Uterus (tissue), 2 donors: ENCODE results near the gene PPP2R2C.

Experiments
- POLR2A ChIP-seq, 2 donors: fragments of 450-650 bp; IDR thresholded peaks; one replicate each; pipeline ENCODE4 v1.6.1; 2016; ENCODE audit warnings: antibody characterized with exemption in 2 of 2, mild to moderate bottlenecking in 1 of 2, moderate library complexity in 1 of 2
- TF ChIP-seq, protein P1 (sequence below), 4 experiments: fragments of 200-600 bp in 2 of 4; fragments of 450-650 bp in 2 of 4; sonication (generic) in 2 of 4; IDR thresholded peaks; one replicate each; pipeline ENCODE4 v1.5.1; 2016 to 2019; ENCODE audit warnings: antibody characterized with exemption in 4 of 4, mild to moderate bottlenecking in 2 of 4, moderate library complexity in 1 of 4

- TF ChIP-seq, protein P1, sequence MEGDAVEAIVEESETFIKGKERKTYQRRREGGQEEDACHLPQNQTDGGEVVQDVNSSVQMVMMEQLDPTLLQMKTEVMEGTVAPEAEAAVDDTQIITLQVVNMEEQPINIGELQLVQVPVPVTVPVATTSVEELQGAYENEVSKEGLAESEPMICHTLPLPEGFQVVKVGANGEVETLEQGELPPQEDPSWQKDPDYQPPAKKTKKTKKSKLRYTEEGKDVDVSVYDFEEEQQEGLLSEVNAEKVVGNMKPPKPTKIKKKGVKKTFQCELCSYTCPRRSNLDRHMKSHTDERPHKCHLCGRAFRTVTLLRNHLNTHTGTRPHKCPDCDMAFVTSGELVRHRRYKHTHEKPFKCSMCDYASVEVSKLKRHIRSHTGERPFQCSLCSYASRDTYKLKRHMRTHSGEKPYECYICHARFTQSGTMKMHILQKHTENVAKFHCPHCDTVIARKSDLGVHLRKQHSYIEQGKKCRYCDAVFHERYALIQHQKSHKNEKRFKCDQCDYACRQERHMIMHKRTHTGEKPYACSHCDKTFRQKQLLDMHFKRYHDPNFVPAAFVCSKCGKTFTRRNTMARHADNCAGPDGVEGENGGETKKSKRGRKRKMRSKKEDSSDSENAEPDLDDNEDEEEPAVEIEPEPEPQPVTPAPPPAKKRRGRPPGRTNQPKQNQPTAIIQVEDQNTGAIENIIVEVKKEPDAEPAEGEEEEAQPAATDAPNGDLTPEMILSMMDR (IDR thresholded peaks at IDR 0.05), result no peak
- no peak for TF ChIP-seq POLR2A (IDR thresholded peaks at IDR 0.05)
Observed at GRCh38 chr4:6348408-6348807, 124.0 kb downstream of the PPP2R2C start.
